GM20431 (cell line): ENCODE measurements around the gene ARSG.
"Not testable (repeated sequence)": the region's sequence is repeated elsewhere in the genome, so short reads cannot be mapped to it uniquely, and the experiment has no call there.

Experiments used
- in situ Hi-C: fragments of 300-500 bp; cut with MseI, MboI; formaldehyde crosslinking; loops from one replicate; pipeline ENCODE4 v1.15.0; 2020; ENCODE audit warnings: low sequenced_read_pairs; ENCODE audit not compliant: unreplicated experiment

The ARSG gene

DNA sequence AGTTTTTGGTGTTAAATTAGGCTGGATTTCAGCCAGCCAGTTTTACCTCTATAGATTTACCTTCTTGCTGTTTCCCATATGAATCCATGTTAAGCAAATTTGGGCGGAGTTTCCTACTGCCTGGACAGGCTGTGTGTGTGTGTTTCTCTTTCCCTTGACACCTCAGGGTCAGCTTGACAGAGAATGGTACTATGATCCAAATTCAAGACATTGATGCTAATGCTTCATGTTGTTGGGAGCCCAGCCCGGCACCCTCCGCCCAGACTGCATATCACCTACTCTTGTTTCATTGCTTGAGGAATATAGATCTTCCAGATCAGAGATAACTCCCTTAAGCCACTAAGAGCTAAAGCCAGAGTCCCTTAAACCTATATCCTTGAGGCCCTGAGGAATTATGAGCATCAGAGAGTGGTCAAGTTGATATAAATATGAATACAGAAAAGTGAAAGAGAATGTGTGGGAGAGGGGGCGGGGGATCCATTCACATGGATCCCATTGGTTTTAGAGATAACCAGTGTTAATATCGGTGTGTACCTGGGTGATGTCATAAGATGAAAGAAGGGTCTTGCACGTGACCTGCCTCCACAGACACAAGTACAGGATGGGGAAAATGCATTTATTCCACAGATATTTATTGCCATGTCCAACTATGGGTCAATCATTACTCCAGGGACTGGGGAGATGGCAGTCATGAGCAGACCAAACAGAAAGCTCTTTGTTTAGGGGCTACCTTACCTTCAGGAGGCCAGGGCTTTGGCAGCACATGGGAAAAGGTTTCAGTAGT, 96.3 kb downstream of the ARSG start:
- in situ Hi-C loops: no loop called here

DNA sequence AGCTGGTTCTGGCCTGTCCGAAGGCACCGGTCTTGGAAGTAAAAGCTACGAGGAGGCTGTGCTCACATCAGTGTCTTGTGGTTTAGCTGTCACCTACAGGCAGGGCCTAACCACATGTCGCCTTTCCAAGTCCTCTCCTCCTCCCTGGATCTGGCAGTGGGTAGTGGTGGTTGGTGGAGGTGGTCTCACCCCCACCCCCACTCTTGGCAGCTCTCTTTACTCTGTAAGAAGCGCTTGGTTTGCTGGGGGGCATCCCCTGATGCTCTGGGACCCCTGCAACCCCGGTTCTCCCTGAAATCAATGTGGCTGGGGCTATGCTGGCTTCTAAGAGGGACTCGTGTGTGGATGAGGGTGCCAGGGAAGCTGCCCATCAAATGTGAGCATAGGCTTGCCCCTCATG, 97.7 kb downstream of the ARSG start:
- in situ Hi-C loops: no loop called here

DNA sequence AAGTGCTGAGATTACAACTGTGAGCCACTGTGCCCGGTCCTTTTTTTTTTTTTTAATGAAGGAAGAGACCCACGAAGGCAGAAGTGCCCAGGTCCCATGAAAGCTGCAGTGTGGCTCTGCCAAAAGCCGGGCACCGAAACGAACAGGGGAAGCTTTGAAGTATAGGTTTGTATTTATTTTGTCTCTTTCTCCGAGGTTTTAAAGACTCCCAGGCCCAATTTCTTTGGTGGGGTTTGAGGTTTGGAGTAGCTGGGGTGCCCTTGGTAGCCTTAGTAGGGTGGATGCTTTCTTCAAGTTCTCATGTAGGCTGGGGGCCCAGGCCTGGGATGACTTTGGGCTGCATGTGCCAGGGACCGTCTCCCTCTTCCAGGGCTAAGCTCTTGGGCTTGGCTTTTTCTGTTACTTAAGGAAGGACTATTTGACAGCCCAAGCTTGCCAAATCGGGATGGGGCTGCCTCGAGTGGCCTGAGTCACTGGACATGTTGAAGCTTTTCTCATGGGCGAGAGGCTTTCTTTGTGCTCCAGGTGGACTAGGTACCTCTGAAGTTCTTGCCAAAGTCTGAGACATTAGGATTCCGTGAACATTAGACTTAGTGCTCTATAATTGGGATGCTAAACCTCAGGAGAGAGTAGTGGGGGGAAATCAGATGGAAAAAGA, 99.7 kb downstream of the ARSG start:
- in situ Hi-C loops: no loop called here

DNA sequence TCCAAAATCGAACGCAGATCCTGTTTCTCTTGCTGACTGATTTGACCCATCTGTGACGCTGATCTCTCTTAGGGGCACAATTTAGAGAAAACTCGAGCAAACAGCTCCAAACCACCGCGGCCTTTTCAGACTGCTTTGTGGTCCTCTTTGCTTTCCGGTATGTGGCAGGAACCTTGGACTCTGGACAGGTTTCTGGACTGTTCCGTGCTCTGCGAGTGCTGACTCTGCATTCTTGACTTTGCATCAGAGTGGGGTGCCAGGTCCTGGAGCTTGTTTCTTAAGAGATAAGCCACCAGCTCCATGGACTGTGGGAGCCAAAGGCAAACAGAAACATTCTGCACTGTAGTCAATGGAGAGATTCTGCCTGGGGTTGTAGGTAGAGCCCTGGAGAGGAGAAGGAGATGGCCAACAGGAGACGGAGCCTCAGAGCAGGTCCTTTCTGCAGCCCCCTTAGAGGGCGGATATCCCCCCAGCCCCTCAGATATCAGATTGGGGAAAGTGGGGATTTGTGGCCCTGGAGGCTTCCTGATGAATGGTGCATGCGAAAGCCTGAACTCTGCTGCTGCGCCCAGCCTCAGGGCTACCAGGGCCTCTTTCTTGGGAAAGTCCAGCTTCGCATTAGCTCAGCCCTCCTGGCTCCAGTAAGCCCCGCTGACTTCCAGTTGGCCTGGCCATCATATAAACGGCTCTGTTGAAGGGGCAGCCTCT, 100.4 kb downstream of the ARSG start:
- in situ Hi-C loops: no loop called here

DNA sequence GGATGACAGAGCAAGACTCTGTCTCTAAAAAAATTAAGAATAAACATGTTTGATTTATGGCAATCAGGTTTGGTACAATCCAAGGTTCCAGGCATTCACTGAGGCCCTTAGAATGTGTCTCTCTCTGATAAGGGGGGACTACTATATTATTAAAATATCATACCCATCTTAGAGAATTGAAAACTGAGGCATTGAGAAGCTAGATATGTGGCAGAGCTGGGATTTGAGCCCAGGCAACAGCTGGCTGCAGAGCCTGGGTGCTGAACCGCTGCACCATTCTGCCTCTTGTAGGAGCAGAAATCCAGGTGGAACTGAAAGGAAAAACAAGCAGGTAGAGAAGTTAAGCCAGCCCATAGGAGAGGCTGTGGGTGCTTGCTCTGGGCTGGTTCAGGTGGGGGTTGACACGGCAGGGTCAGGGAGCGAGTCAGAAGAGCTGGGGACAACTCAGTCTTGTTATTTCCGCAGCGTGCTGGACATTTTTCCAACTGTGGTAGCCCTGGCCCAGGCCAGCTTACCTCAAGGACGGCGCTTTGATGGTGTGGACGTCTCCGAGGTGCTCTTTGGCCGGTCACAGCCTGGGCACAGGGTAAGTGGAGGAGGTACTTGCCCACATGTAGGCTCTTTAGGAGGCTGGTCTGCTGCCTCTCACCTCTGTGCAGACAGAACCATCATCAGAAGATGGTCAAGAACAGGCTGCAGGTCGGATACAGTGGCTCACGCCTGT, 103.5 kb downstream of the ARSG start:
- in situ Hi-C loops: no loop called here

DNA sequence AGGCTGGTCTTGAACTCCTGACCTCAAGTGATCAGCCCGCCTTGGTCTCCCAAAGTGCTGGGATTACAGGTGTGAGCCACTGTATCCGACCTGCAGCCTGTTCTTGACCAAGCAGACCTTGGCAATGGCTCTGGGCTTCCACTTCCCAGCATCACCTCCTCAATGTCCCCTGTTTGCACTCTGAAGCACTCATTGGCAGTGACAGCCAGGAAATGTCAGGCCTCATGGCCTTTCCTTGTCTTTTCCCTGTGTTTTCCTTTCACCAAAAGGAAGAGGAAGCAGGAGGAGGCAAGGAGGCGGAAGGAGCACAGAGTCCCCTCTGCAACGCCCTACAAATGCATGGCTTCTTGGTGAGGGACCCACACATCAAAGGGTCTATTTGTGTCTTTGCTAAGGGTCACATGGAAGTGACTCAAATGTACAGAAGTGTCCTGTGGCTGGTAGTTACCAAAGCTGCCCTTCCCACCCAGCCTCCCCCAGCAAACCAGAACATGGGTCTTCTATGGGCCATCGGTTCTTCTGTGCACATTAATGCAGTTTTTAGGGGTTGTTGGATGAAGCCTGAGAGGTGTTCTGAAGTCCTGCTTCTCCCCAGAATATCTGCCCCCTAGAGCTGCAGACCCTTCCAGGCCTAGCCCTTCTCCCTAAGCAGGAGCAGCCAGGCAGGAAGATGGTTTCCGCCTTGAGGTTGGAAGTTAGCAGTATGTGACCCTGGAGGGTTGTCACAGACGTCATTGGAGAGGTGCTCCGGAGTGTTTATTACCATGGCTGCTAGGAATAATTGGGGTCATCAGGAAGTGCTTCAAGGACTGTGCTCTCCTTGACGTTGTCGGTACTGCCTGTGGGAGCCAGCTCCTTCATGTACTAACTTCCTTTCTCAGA, 105.2 kb downstream of the ARSG start:
- in situ Hi-C loops: no loop called here

DNA sequence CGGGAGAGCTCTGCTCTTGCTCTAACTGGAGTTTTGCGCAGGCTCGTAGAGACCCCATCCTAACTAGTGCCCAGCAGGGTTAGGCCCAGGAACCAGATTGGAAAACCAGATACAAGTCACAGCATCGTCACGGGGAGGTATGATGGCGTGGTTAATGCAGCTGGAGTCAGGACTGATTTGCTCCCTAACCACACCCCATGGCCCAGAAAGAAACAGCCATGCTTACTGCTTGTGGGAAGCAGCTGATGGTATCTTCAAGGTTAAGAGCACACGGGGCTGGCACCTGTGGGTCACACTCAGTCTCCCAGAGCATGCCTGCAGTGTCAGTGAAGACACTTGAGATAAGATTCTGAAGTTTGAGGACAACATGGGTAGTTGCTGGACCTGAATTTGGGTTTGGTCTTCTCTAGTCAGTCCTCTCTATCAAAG, 105.8 kb downstream of the ARSG start:
- in situ Hi-C loops: no loop called here

DNA sequence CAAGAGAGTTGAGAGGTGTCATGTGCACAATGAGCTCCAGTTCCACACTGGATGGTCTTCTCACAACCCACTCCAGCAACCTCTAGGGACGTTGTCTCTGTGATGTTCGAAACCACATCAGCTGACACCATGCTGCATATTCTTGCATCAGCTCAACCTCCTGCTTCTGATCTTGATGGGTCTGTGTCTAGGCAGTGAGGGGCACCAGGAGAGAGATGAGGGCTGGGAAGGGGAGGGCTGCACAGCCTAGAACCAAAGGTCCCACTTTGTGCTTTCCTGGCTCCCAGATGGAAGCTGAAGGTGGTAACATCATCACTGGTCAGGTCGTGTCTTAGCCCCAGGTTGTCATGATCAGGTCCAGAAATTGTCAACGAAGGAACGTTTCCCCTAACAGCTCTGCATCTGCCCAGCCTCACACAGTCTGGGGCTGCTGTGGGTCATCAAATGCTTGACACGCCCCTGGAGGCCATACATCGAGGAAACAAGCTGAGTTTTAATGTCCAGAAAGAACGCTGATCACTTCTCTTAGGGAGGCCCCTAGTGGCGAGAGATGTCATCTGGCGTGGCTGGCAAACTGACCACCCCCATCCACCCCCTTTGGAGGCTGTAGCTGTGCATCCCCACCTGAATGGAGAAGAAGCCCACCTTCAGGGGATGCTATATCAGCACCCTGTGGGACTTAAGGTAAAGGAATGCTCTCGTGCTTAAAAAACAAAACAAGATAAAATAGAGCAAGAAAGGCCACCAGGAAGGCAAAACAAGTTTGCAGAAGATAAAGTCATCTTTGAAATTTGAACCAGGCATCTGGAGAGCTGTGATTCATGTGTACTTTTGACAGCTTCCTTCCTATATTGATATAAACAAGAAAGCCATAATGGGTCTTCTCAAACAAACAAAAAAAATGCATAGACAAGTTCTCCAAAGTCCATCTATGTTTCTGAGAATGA, 107.7 kb downstream of the ARSG start:
- in situ Hi-C loops: no loop called here

DNA sequence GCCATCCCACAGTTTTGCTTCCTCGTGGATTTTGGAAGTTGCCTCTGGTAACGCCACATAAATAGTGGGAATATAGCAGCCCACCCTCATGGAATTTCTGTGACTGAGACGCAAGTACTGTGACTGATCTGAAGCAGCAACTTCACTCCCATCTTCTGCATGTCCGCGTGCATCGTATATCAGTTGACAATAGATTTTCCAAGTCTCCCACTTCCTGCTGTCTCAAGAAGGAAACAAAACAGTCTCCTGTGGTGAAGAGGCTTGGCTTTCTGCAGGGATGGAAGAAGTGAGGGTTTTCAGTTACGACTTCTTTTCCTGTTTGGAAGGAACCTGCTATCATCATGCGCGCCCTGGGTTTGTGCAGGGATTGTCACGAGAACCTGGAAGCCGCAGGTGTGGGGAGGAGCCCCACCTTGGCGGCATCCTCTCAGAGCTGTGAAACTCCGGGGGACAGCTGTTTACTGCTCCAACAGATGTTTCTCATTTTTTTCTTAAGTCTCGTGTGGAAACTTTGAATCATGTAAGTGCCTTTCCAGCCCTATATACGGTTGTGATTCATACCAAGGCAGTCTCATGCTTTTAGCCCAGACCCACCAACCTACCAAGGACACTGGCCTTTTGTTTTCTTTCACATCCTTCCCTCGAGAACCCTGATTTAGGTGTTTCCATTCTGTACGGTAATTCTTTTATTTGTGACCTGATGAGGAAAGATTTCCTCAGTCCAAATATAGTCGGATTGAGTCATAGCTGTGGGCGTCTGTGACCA, 108.5 kb downstream of the ARSG start:
- in situ Hi-C loops: no loop called here

DNA sequence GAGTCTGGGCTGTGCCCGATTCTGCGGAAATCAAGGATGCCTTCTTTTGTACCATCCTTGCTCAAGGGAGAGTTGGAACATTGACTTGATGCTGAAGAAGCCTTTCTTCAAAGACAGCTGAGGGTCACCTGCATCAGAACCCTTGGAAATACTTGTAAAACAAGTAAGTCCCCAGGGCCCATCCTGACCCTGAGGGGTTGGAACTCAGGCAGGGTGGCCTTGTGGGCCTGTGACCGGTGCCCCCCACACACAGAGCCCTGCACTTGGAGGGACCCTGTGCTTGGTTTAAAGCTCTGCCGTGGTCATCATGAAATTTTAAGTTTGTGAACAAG, 109.1 kb downstream of the ARSG start:
- in situ Hi-C loops: no loop called here

DNA sequence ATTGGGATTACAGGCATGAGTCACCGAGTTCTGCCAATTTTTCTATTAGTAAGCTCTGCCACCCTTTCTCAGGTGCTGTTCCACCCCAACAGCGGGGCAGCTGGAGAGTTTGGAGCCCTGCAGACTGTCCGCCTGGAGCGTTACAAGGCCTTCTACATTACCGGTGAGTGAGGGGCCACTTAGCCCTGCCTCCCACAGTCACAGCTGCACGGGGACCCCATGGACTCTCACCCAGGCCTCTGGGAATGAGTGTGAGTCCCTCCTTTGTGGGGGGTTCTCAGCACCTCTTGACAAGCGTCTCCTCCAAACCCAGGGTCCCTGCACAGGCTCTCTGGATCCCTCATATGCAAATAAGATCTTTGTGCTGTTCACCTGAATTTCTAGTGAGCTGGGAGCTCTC, 110.0 kb downstream of the ARSG start:
- in situ Hi-C loops: no loop called here

DNA sequence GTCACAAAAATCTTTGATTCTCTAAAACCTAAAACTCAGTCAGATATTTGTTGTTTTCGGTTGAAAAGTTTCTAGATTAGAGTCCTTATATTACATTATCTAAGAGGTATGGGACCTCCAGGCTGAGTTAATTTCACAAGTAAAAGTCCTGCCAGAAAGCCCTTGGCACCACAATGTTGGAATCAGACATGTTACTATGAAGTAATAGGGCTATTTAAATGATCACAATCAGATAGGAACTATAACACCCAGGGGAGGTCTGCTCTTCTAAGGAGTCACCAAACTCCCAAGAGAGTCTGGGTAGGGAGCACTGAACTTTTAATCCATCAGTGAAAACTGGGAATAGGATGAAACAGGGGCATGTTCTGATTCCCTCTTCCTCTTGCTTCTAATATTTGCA, 111.8 kb downstream of the ARSG start:
- in situ Hi-C loops: no loop called here

DNA sequence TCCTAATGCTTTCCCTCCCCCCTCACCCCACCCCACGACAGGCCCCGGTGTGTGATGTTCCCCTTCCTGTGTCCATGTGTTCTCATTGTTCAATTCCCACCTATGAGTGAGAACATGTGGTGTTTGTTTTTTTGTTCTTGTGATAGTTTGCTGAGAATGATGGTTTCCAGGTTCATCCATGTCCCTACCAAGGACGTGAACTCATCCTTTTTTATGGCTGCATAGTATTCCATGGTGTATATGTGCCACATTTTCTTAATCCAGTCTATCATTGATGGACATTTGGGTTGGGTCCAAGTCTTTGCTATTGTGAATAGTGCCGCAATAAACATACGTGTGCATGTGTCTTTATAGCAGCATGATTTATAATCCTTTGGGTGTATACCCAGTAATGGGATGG, 112.5 kb downstream of the ARSG start:
- in situ Hi-C loops: not testable (repeated sequence)

DNA sequence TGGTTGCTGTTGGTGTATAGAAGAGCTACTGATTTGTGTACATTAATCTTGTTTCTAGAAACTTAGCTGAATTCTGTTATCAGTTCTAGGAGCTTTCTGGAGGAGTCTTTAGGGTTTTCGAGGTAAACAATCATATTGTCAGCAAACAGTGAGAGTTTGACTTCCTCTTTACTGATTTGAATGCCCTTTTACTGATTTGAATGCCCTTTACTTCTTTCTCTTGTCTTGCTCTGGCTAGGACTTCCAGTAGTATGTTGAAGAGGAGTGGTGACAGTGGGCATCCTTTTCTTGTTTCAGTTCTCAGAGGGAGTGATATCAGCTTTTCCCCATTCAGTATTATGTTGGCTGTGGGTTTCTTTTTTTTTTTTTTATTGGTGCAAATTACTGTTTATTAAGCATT, 116.4 kb downstream of the ARSG start:
- in situ Hi-C loops: not testable (repeated sequence)

DNA sequence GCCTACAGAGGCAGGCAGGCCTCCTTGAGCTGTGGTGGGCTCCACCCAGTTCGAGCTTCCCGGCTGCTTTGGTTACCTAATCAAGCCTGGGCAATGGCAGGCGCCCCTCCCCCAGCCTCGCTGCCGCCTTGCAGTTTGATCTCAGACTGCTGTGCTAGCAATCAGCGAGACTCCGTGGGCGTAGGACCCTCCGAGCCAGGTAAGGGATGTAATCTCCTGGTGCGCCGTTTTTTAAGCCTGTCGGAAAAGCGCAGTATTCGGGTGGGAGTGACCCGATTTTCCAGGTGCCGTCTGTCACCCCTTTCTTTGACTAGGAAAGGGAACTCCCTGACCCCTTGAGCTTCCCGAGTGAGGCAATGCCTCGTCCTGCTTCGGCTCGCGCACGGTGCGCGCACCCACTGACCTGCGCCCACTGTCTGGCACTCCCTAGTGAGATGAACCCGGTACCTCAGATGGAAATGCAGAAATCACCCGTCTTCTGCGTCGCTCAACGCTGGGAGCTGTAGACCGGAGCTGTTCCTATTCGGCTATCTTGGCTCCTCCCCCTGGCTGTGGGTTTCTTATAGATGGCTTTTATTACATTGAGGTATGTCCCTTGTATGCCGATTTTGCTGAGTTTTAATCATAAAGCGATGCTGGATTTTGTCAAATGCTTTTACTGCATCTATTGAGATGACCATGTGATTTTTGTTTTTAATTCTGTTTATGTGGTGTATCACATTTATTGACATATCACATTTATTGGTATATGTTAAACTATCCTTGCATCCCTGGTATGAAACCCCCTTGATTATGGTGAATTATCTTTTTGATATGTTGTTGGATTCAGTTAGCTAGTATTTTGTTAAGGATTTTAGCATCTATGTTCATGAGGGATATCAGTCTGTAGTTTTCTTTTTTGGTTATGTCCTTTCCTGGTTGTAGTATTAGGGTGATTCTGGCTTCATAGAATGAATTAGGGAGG, 122.6 kb downstream of the ARSG start:
- in situ Hi-C loops: not testable (repeated sequence)

DNA sequence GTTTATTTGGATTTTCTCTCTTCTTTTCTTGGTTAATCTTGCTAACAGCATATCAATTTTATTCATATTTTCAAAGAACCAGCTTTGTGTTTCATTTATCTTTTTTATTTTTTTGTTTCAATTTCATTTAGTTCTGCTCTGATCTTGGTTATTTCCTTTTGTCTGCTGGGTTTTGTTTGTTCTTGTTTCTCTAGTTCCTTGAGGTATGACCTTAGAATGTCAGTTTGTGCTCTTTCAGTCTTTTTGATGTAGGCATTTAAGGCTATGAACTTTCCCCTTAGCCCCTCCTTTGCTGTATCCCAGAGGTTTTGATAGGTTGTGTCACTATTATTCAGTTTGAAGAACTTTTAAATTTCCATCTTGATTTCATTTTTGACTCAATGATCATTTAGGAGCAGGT, 123.6 kb downstream of the ARSG start:
- in situ Hi-C loops: not testable (repeated sequence)

DNA sequence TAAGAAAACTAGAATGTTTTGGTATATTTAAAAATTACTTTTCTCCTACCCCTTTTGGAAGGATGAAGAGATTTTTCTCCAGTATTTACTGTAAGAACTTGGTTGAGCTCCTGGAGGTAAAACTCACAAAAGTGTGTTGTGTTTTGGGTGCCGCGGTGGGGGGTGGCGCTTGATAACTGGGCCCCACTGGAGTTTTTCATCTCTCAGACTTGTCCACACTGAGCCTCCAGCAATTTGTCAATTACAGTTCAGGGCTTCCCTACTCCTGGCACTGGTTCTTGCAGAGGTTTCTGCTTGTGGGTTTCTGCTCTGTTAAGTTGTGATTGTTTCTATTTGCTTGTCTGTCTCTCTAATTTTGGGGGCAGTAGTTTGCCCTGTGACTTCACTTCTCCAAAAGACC, 126.0 kb downstream of the ARSG start:
- in situ Hi-C loops: no loop called here
